SK-N-SH (cell line): ENCODE measurements around the gene SIKE1. TPM values are rescaled to one million over a fixed set of nuclear protein-coding genes. Genes with fewer than 3 reads are reported as not detected.

Experiments used
- CTCF ChIA-PET: fragments of 300-600, 350-600 bp; formaldehyde crosslinking; extraction: SDS; loops from one replicate; lab custom pipeline; 2021; lab: Yijun Ruan, JAX
- POLR2A ChIA-PET: fragments of 350-600 bp; sonication (Branson Sonifier 250); formaldehyde crosslinking; extraction: SDS; loops from one replicate; lab custom pipeline; 2020; ENCODE audit warnings: antibody characterized with exemption, inconsistent platforms; lab: Yijun Ruan, JAX
- DNase-seq: peaks from one replicate; pipeline ENCODE4 v3.0.0; 2012
- H2AFZ ChIP-seq: fragments of 200-600 bp; sonication (generic); 2 replicates; pipeline ENCODE4 v1.8.1; 2016; ENCODE audit warnings: antibody characterized with exemption, mild to moderate bottlenecking, low read depth
- H3F3A ChIP-seq: fragments of 200-600 bp; sonication (generic); replicated peaks from 2 replicates; pipeline ENCODE3; 2016; ENCODE audit warnings: antibody characterized with exemption, mild to moderate bottlenecking; ENCODE audit not compliant: insufficient read depth
- H3K27ac ChIP-seq, 2 experiments: fragments of 200-500 bp in 1 of 2; fragments of 200-600 bp in 1 of 2; sonication (Bioruptor generic) in 1 of 2; sonication (generic), shearing (Covaris generic) in 1 of 2; 2 replicates each; pipeline versions ENCODE4 v1.5.1 to v1.6.1; 2014 to 2016; ENCODE audit warnings: low read depth in 2 of 2, inconsistent platforms in 1 of 2, low read length in 1 of 2, mild to moderate bottlenecking in 1 of 2, mixed read lengths in 1 of 2
- H3K27me3 ChIP-seq: fragments of 200-600 bp; sonication (generic), shearing (Covaris generic); 2 replicates; pipeline ENCODE4 v1.6.1; 2016; ENCODE audit warnings: mixed run types; ENCODE audit not compliant: insufficient read depth
- H3K36me3 ChIP-seq, 2 experiments: fragments of 200-500 bp in 1 of 2; fragments of 200-600 bp in 1 of 2; sonication (Bioruptor generic) in 1 of 2; sonication (generic) in 1 of 2; replicated peaks in 1 of 2; 2 replicates each; pipeline versions ENCODE3 to v1.5.1; 2014 to 2016; ENCODE audit warnings: low read length in 1 of 2, mild to moderate bottlenecking in 1 of 2; ENCODE audit not compliant: insufficient read depth in 2 of 2, control insufficient read depth in 1 of 2
- H3K4me1 ChIP-seq, 2 experiments: fragments of 200-500 bp in 1 of 2; fragments of 200-600 bp in 1 of 2; sonication (Bioruptor generic) in 1 of 2; sonication (generic), shearing (Covaris generic) in 1 of 2; 2 replicates each; pipeline versions ENCODE4 v1.5.1 to v1.6.1; 2014 to 2016; ENCODE audit warnings: low read depth in 1 of 2, low read length in 1 of 2, mixed run types in 1 of 2; ENCODE audit not compliant: insufficient read depth in 2 of 2, control insufficient read depth in 1 of 2
- H3K4me2 ChIP-seq: fragments of 200-600 bp; sonication (generic), shearing (Covaris generic); 2 replicates; pipeline ENCODE4 v1.6.1; 2017; ENCODE audit warnings: mixed run types
- H3K4me3 ChIP-seq, 2 experiments: fragments of 200-500 bp in 1 of 2; fragments of 200-600 bp in 1 of 2; sonication (Bioruptor generic) in 1 of 2; sonication (generic), shearing (Covaris generic) in 1 of 2; 2 replicates each; pipeline versions ENCODE4 v1.5.1 to v1.8.1; 2014 to 2016; ENCODE audit warnings: low read depth in 2 of 2, inconsistent platforms in 1 of 2, low read length in 1 of 2, mild to moderate bottlenecking in 1 of 2, mixed read lengths in 1 of 2, moderate library complexity in 1 of 2
- H3K79me2 ChIP-seq: fragments of 200-600 bp; sonication (generic); 2 replicates; pipeline ENCODE4 v1.8.1; 2017; ENCODE audit warnings: mild to moderate bottlenecking; ENCODE audit not compliant: insufficient read depth
- H3K9ac ChIP-seq: fragments of 200-600 bp; sonication (generic); 2 replicates; pipeline ENCODE4 v1.6.1; 2017; ENCODE audit warnings: mixed run types
- H3K9me2 ChIP-seq: fragments of 200-600 bp; sonication (generic); 2 replicates; pipeline ENCODE4 v1.6.1; 2017; ENCODE audit warnings: mixed run types
- H3K9me3 ChIP-seq: fragments of 200-600 bp; sonication (generic); 2 replicates; pipeline ENCODE4 v1.6.1; 2017; ENCODE audit warnings: mixed run types, mild to moderate bottlenecking, moderate library complexity
- H4K20me1 ChIP-seq: fragments of 200-600 bp; sonication (generic); 2 replicates; pipeline ENCODE4 v1.6.1; 2017; ENCODE audit warnings: mild to moderate bottlenecking, mixed run types; ENCODE audit not compliant: insufficient read depth
- CTCF ChIP-seq: fragments of 200-600 bp; sonication (generic); IDR thresholded peaks from 2 replicates; pipeline ENCODE4 v1.6.1; 2017; ENCODE audit warnings: antibody characterized with exemption, mild to moderate bottlenecking, moderate library complexity
- ELF1 ChIP-seq: IDR thresholded peaks from 2 replicates; pipeline ENCODE4 v1.4.0; 2012
- FOXM1 ChIP-seq: IDR thresholded peaks from 2 replicates; pipeline ENCODE4 v1.4.0; 2012; ENCODE audit warnings: low read depth, mild to moderate bottlenecking
- GABPA ChIP-seq: IDR thresholded peaks from 2 replicates; pipeline ENCODE4 v1.4.0; 2012; ENCODE audit warnings: low read depth, mild to moderate bottlenecking
- MAX ChIP-seq: IDR thresholded peaks from 2 replicates; pipeline ENCODE4 v1.4.0; 2012; ENCODE audit warnings: low read depth
- MXI1 ChIP-seq: IDR thresholded peaks from 2 replicates; pipeline ENCODE4 v1.6.1; 2012; ENCODE audit warnings: mild to moderate bottlenecking, low read depth, low read length, improper control_type of control experiment
- NFIC ChIP-seq: IDR thresholded peaks from 2 replicates; pipeline ENCODE4 v1.4.0; 2012; ENCODE audit warnings: borderline replicate concordance
- PBX3 ChIP-seq: IDR thresholded peaks from 2 replicates; pipeline ENCODE4; 2012
- TEAD4 ChIP-seq: IDR thresholded peaks from 2 replicates; pipeline ENCODE4 v1.4.0; 2012; ENCODE audit warnings: mild to moderate bottlenecking, borderline replicate concordance; ENCODE audit not compliant: insufficient read depth
- USF2 ChIP-seq: fragments of 150-350 bp; IDR thresholded peaks from 2 replicates; pipeline ENCODE4 v1.6.1; 2017; ENCODE audit warnings: antibody characterized with exemption, low read length, low read depth, borderline replicate concordance
- WGBS: methylation state at CpG from one replicate; pipeline ENCODE4 v1.1.6; 2017; ENCODE audit warnings: low lambda C conversion rate; 5-methylcytosine and 5-hydroxymethylcytosine counted together
- polyA plus RNA-seq, 3 experiments: library from polyadenylated mRNA; depleted of rRNA; stranded (reverse); fragments of >200 nt; gene quantifications; 2 replicates each; pipeline ENCODE4 v1.2.3, GENCODE V29; 2012

Gene SIKE1
- polyA plus RNA-seq, 1 of the 3 experiments (the other 2 are of a cell fraction), result 41.1 TPM

GRCh38 chr1:114723915-114724314 lies 56.6 kb downstream of the SIKE1 start:
- H3K27me3 ChIP-seq, result no peaks in the 10 kb centered on the region
- no peak overlapping the region for H2AFZ ChIP-seq
- no peak overlapping the region for H3K9ac ChIP-seq
- no peak overlapping the region for H3K4me2 ChIP-seq
- ChIA-PET POLR2A (no interaction called here), CTCF (no interaction called here)
- H3K4me1 ChIP-seq, result no peaks in the 10 kb centered on the region
- H3K4me3 ChIP-seq, result no peak overlapping the region
- peaks cover 42% of the 10 kb centered on the region for H3K79me2 ChIP-seq
- H3F3A ChIP-seq, result peaks cover 38% of the 10 kb centered on the region
- TF ChIP-seq NFIC (no peak), PBX3 (no peak), USF2 (no peak), TEAD4 (no peak), GABPA (no peak)
- no peaks in the 10 kb centered on the region for H4K20me1 ChIP-seq
- no peak overlapping the region for H3K27ac ChIP-seq
- H3K9me3 ChIP-seq, result no peaks in the 10 kb centered on the region
- H3K9me2 ChIP-seq, result no peaks in the 10 kb centered on the region
- no peak for DNase-seq
- 100% methylated on average over 1 of the region's 1 CpG for WGBS
- H3K36me3 ChIP-seq, result peaks cover 89 to 93% of the 10 kb centered on the region in 2 experiments

GRCh38 chr1:114723457-114723856 lies 57.0 kb downstream of the SIKE1 start:
- DNase-seq, result no peak
- Histone ChIP-seq H3K27ac (no peak overlapping the region), H3K79me2 (peaks cover 37% of the 10 kb centered on the region), H3K4me2 (no peak overlapping the region), H3K36me3 (peaks cover 89 to 93% of the 10 kb centered on the region in 2 experiments), H3F3A (peaks cover 39% of the 10 kb centered on the region), H2AFZ (no peak overlapping the region), H3K4me3 (no peak overlapping the region), H3K27me3 (no peaks in the 10 kb centered on the region), H3K9me2 (no peaks in the 10 kb centered on the region), H3K4me1 (no peaks in the 10 kb centered on the region), H3K9ac (no peak overlapping the region), H3K9me3 (no peaks in the 10 kb centered on the region), H4K20me1 (no peaks in the 10 kb centered on the region)
- 32% methylated on average over 1 of the region's 1 CpG for whole genome bisulfite sequencing
- ChIA-PET POLR2A (no interaction called here), CTCF (no interaction called here)
- TF ChIP-seq FOXM1 (no peak), MXI1 (no peak), ELF1 (no peak), CTCF (no peak), USF2 (no peak), MAX (no peak)
